Activated CD8-positive, alpha-beta memory T cell treated with anti-CD3 and anti-CD28 coated beads for 48 hours (primary cell): ENCODE measurements around the gene PPCS.

Experiments
- DNase-seq, 3 experiments: peaks; one replicate each; pipeline ENCODE4 v3.0.0-alpha.2; 2020; ENCODE audit warnings: low read depth in 2 of 3, low spot score in 2 of 3

The PPCS gene

DNA sequence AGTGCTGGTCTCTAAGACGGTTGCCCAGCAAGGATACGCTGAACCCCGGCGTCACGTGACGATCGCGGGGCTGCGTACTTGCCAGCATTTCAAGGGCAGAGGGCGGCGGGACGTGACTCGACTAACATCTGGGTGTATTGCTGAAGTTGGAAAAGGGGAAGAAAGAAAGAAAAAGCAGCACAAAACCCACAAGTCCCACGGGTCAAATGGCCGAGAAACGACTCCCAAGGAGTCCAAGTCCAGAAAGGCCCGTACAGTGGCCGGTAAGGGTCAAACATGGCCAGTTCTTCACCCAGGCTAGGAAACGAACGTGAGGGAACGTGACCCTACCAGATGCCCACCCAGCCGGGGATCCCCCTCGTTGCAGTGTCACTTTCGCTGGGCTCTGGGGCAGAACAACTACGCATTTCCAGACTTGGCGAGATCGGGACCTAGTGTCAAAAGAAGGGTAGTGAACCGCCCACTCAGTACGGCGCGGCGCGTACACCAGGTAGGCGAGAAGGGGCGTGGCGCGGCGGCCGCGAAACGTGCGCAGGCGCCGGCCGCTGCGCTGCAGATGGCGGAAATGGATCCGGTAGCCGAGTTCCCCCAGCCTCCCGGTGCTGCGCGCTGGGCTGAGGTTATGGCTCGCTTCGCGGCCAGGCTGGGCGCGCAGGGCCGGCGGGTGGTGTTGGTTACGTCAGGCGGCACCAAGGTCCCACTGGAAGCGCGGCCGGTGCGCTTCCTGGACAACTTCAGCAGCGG, at the start of gene PPCS, which contains the start of gene ZMYND12:
PPCS (plus strand) TSS at position 534 of the 744 bp plus-strand sequence; CDS start at position 557, 23 bp downstream.
ZMYND12 (minus strand) TSS at position 13 of the 744 bp plus-strand sequence. CDS start 25 bp downstream, outside the sequence.
- peak; percentile 78 to 88 (median 80) for DNase-seq

DNA sequence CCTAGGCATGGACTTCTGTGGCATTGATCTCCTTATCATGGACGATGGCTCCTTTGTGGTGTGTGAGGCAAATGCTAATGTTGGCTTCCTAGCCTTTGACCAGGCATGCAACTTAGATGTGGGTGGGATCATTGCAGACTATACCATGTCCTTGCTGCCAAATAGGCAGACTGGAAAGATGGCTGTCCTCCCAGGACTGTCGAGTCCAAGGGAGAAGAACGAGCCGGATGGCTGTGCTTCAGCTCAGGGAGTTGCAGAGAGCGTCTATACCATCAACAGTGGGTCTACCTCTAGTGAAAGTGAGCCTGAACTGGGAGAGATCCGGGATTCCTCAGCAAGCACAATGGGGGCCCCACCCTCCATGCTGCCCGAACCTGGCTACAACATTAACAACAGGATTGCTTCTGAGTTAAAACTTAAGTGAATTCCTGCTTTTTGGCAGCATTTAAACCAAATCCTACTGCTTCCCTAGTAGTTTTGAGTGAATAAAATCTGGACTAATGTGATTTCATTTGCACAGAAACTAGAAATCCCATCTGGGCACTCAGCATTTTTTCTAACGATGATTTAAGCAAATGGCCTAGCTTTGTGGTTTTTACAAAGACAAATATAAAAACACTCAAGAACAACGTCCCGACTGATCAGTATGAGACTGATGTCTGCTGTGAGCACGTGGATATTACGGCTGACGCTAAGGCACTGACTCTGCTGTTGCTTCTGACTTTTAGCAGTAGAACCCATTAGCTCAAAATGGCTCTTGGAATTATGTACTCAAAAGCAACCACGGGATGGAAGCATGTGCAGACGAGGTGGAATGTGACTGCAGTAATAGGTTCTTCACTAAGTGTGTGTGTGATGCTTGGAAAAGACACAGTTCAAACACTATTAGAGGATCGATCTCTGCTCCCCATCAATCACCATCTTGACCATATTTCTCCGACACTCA, 41.5 kb upstream of the PPCS start:
- DNase-seq = no peak

DNA sequence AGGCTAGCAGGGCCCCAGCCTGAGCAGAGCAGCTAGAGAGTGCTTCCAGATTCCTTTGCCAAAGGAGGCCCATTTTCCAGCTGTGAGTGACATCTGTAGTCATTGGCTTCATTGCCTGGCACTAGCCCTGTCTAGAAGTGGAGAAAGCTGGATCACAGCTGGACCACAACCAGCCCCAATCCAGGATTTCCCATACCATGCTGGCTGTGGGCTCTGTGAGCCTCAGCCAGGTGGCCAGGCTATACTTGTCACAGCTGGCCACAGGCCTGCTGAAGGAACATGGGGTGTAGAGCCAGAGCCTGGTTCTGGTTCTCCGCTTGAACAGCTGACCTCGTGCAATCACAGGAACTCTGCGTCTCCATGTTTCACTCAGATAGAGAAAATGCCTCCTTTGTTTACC, 39.2 kb upstream of the PPCS start:
- DNase-seq = no peak

DNA sequence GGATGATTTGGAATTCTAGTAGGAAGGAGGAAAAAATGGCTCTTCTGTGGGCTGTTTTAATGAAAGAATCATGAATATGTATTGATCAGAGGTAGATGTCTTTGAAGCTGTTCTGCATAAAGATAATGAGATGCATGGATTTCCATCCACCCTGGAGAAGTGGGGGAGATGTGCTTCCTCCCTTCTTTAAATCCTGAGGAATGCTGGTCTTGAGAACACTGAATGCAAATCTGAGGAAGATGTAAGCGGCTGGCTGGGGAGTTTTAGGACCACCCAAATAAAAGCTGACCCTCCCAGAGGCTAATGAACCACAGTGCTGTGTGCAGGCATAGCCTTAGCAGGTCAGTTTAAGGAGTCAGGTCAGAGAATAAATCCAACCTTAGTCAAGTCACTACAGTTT, 37.8 kb upstream of the PPCS start:
- DNase-seq = no peak

DNA sequence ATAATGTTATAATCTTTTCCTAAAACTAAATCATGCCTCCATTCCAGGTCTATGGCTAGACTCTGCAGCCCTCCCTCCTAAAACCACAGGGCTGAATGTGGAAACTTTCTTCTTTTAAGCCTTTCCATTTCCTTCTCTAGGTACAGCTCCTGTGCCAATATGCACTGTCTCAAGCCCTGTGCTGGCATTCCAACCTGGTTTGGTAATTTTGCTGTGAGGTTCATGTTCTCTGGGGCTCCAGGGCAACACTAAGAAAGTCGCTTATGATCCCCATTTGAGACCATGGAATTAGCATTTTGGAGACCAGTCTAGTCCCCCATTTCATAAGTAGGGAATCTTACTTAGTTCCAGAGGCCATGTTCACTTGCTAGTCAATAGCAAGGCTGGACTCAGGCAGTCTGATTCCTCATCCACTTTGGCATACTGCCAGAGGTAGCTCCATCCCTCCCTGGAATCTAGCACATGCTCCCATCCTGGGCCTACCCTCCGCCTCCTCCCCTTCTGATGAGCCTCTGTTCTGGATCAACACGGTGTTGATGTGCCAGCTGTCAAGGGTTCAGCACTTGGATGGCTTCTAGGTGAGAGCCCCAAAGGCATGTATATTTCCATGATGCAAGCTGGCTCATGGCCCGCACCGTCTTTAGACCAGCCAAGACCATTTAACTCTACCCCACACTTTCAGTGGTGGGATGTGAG, 37.1 kb upstream of the PPCS start:
- DNase-seq = no peak

DNA sequence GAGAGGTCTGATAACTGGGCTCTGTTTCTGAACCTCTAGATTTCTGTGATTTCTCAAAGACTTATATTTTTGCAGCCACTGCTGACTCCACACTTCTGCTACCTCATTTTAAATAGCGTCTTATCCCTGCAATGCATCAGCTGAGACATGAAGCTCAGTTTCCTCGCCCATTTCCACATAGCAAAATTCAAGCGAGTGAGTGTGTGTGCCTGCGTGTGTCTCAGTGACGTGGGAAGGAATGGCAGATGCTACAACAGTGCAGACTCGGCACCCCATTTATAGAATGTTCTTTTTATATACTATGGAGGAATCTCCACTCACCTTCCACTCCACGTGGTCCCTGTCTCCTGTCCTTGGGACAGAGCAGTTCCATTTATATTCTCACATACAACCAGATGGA, 36.2 kb upstream of the PPCS start:
- no peak for DNase-seq

DNA sequence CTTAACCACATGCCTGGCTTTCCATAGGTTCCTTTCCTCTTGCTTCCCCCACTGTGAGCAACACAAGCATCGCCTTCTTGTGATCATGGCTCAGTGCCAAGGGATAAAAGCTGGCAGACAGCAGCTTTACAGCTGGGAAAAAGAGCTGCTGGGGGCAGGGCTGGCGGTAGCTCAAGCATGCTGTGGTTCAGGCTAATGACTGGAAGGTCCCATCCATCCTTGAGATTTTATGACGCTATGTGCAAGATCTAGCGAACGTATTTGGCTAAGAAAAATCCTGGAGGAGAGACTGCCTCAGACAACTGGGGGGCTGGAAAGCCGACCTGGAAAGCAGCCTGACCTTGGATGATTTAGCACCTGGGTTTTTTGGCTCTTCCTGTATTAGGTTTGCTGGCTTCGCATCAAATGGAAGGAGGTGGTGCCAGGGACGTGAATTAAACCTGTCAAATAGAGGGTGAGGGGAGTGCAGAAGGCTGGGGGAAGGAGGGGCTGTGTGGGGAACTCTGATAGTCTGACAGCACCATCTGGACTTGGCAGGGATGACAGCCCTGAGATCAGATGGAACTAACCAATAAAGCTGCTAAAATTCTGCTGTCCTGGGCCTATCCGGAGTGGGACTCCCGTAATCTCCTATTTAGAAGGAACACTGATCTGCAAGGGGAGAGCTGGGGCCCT, 35.3 kb upstream of the PPCS start:
- DNase-seq = no peak

DNA sequence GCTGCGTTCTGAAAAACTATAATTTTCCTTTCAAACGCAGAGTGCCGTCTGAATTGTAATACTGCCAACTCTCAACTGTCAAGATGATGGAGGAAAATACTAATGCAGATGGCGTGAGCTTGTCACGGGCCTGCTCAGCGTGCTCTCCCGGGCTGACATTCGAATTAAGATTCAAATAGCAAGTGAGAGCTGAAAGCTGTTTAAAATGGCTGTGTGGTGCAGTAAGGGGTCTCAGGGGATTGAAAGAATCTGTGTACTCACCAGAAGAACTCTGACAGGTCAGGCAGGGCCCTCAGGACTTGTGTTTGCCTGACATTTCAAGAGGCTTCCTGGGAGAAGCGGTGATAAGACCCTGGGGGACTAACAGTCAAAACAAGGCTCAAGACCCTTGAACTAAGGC, 33.6 kb upstream of the PPCS start:
- DNase-seq = no peak

- DNase-seq = no peak
Observed at GRCh38 chr1:42423681-42424080, 32.7 kb upstream of the PPCS start.

DNA sequence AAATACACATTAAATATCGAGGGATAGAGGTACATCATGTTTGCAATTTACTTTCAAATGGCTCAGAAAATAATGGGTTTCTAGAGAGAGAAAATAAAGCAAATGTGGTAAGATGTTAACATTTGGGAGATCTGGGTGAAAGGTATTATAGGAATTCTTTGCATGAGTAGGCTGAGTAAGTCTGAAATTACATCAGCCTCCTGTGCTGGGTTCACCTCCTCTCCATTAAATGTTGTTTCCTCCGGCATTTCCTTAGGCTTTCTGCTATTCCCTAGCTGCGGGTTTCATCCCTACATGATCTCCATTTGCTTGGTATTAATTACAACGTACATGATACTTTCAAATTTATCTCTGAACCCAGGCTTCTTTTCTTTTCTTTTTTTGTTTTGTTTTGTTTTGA, 32.1 kb upstream of the PPCS start:
- DNase-seq = no peak

GRCh38 chr1:42427240-42427639, 29.1 kb upstream of the PPCS start:
- DNase-seq = no peak

GRCh38 chr1:42429603-42430002, 26.7 kb upstream of the PPCS start:
- no peak for DNase-seq

DNA sequence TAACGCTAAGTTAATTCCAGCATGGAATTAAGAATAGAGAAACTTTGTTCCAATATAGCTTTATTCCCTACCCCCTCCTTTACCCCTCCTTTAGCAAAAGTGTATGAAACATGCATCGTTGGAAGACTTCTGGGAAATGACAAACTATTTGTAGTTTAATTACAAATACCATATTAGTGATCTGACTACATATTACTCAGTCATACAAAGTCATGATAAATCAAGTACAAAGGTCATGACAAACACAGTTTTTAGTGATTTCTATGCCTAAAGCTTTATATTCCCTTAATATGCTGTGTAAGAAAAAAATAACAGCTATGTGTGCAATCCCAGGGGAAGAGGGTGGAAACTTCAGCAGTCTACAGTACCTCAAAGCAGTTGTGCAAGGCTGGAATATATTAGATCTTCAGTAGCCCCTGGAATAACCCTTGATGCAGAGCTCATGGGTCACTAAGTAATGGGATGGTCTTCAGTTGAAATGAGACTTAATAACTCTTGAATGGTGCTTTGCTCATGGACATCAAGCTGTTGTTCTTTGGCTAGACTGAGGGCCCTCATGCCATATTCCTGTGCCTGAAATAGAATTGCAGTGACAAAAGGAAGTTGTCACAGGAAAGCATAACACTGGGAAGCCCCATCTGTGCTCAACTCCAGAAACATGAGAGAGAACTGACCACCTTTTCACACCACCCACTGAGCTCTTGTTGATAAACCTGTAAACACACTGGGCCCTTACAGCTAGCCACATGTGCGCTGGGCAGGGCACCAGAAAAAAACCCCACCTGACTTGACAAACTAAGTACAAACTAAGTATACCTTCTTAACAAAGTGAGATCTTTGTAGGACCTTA, 25.8 kb upstream of the PPCS start:
- DNase-seq = no peak

GRCh38 chr1:42431514-42431913, 24.8 kb upstream of the PPCS start:
- no peak for DNase-seq

- no peak for DNase-seq
Observed at GRCh38 chr1:42432714-42433113, 23.6 kb upstream of the PPCS start.

DNA sequence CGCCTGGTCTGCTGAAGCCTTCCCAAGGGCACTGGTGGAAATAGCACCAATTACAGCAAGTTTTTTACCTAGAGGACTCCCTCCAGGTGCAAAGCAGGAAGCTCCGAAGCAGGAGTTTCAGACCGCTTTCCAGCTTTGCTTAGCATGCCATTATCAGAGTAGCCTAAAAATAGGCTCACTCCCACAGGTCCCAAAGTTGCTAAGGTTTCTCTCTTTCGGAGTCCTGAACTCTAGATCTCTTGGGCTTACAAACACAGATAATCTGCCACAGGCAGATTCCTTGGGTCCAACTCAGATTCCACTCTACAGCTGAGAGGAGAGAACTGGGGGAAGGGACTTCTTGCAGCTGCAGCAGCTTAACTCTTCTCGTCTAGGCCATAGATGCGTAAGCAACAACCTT, 23.0 kb upstream of the PPCS start:
- DNase-seq = no peak

GRCh38 chr1:42434340-42434739, 22.0 kb upstream of the PPCS start:
- no peak for DNase-seq

GRCh38 chr1:42439940-42440339, 16.4 kb upstream of the PPCS start:
- DNase-seq = no peak

- no peak for DNase-seq
Observed at GRCh38 chr1:42442662-42443061, 13.7 kb upstream of the PPCS start.

DNA sequence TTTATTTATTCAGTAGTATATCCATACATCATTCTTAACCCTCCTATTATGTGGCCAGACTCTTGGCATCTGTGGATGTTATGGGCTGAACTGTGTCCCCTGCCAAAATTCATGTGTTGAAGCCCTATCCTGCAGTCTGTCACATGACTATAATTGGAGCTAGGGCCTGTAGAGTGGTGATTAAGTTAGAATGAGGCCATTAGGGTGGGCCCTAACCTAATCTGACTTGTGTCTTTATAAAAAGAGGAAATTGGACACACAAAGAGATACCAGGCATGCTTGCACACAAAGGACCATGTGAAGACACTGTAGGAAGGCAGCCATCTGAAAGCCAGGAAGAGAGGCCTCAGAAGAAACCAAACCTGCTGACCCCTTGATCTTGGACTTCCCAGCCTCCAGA, 7.1 kb upstream of the PPCS start:
- DNase-seq = no peak
